Measurements from ENCODE around the gene FBXL7. TPM values are rescaled to one million over a fixed set of nuclear protein-coding genes. Genes with fewer than 3 reads are reported as not detected.

FBXL7 gene
- total RNA-seq, 2 experiments from 2014 or later, result not detected

DNA sequence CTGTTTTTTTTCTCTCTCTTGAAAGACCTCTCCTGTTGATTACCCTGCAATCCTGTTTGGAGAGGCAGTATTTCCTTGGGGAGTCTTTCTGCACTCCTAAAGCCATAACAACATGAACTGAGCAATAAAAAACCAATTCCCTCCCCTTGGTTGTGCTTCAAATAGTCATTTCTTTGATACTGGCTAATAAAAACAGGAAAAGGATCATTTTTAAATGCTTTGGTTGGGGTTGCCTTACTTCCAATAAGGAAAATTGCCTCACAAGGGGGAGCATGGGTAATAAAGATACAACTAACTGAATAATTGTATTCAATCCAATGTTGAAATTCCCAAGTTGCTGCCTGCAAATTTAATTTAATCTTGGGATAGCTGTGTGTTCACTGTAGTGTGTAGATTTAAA, 13.9 kb downstream of the FBXL7 start:
- Mint-ChIP-seq H3K27me3 (no peaks in the 10 kb centered on the region), H3K4me3 (no peak overlapping the region), H3K4me1 (no peaks in the 10 kb centered on the region), H3K27ac (no peak overlapping the region), H3K36me3 (peaks cover 2% of the 10 kb centered on the region), H3K9me3 (ENCODE audit: low read depth) (peaks cover 4% of the 10 kb centered on the region)
- ATAC-seq, result no peak
- CTCF ChIA-PET, result no interaction called here
- no peak for DNase-seq

- CTCF ChIA-PET, result no interaction called here
- H3K9me3 Mint-ChIP-seq (ENCODE audit: low read depth), result peaks cover 4% of the 10 kb centered on the region
- ATAC-seq (no peak), DNase-seq (no peak)
- no peak overlapping the region for H3K4me3 Mint-ChIP-seq
- H3K4me1 Mint-ChIP-seq, result no peaks in the 10 kb centered on the region
- H3K36me3 Mint-ChIP-seq, result peaks cover 2% of the 10 kb centered on the region
- H3K27ac Mint-ChIP-seq, result no peak overlapping the region
- H3K27me3 Mint-ChIP-seq, result no peaks in the 10 kb centered on the region
These were observed 15.2 kb downstream of the FBXL7 start for GRCh38 chr5:15515229-15515628.

DNA sequence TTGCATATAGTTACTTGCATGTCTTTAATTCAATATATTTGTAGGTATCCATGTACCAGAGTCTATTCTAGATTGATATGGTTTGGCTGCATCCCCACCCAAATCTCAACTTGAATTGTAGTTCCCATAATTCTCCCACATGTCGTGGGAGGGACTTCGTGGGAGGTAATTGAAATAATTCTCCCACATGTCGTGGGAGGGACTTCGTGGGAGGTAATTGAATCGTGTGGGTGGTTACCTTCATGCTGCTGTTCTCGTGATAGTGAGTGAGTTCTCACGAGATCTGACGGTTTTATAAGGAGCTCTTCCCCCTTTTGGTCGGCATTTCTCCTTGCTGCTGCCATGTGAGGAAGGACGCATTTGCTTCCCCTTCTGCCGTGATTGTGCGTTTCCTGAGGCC, 16.5 kb downstream of the FBXL7 start:
- CTCF ChIA-PET, result no interaction called here
- no peak overlapping the region for H3K4me3 Mint-ChIP-seq
- peaks cover 4% of the 10 kb centered on the region for H3K9me3 Mint-ChIP-seq (ENCODE audit: low read depth)
- no peak overlapping the region for H3K27ac Mint-ChIP-seq
- ATAC-seq (no peak), DNase-seq (no peak)
- H3K36me3 Mint-ChIP-seq, result peaks cover 2% of the 10 kb centered on the region
- no peaks in the 10 kb centered on the region for H3K27me3 Mint-ChIP-seq
- H3K4me1 Mint-ChIP-seq, result no peaks in the 10 kb centered on the region

DNA sequence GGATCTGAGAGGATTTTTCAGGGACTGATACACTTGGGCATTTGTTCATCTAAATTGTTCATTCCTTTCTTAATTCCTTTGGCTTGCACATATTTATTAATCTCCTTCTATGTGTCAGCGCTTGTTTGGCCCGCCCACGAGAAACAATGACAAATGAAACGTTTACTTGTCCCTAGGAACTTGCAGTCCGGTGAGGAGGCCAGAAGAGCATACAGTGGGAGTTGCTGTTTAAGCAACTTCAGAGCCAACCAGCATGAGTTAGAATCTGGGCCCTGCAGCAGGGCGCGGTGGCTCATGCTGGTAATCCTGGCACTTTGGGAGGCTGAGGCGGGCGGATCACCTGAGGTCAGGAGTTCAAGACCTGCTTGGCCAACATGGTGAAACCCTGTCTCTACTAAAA, 18.8 kb downstream of the FBXL7 start:
- CTCF ChIA-PET, result no interaction called here
- DNase-seq, result no peak
- Mint-ChIP-seq H3K27me3 (no peaks in the 10 kb centered on the region), H3K27ac (no peak overlapping the region), H3K4me1 (no peaks in the 10 kb centered on the region), H3K4me3 (no peak overlapping the region), H3K9me3 (ENCODE audit: low read depth) (peaks cover 6% of the 10 kb centered on the region), H3K36me3 (peaks cover 2% of the 10 kb centered on the region)
- ATAC-seq, result no peak

- CTCF ChIA-PET, result no interaction called here
- Mint-ChIP-seq H3K4me3 (no peak overlapping the region), H3K4me1 (no peaks in the 10 kb centered on the region), H3K27me3 (no peaks in the 10 kb centered on the region), H3K27ac (no peak overlapping the region), H3K36me3 (peaks cover 2% of the 10 kb centered on the region), H3K9me3 (ENCODE audit: low read depth) (peaks cover 12% of the 10 kb centered on the region)
- no peak for DNase-seq
- ATAC-seq, result no peak
These were observed 20.9 kb downstream of the FBXL7 start for GRCh38 chr5:15520856-15521255.

DNA sequence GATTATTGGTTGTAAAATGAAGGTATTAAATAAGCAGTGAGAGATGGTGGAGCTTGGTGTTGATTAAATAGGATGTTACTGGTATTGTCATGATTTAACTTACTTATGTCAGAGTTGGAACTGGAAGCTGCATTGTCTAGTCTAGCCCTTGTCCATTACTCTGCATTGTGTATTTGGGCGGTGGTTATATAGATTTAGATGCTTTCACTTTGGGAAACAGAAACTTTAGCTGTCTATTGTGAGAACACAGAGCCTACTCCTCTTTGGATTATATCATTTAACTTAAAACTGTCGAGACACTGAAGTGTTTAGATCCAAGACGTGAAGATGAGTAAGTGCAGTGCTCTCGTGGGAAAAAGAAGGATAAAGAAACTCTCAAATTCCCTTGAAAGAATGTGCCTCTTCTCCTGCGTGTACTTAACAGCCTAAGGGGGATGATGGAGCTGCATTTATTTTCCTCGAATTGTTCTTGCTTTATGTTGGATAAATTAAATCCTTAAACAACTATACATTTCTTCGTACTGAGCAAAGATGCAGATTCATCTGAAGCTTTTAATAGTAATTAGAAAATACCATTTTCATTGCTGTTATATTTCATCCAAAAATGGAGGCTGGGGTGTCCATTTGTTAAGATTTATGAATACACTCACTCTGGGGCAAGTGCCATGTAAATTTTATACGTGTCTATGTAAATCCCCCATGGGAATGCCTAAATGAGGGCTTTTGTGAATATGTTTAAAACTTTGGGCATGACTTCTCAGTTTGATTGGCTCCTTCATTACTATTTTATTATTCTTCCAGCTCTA, 21.6 kb downstream of the FBXL7 start:
- DNase-seq, result no peak
- Mint-ChIP-seq H3K4me3 (no peak overlapping the region), H3K36me3 (peaks cover 2% of the 10 kb centered on the region), H3K4me1 (no peaks in the 10 kb centered on the region), H3K27me3 (no peaks in the 10 kb centered on the region), H3K9me3 (ENCODE audit: low read depth) (peaks cover 12% of the 10 kb centered on the region), H3K27ac (no peak overlapping the region)
- CTCF ChIA-PET, result no interaction called here
- ATAC-seq, result no peak

- no peaks in the 10 kb centered on the region for H3K27me3 Mint-ChIP-seq
- CTCF ChIA-PET, result no interaction called here
- ATAC-seq, result no peak
- no peak overlapping the region for H3K4me3 Mint-ChIP-seq
- peaks cover 12% of the 10 kb centered on the region for H3K9me3 Mint-ChIP-seq (ENCODE audit: low read depth)
- peaks cover 2% of the 10 kb centered on the region for H3K36me3 Mint-ChIP-seq
- H3K4me1 Mint-ChIP-seq, result no peaks in the 10 kb centered on the region
- no peak for DNase-seq
- H3K27ac Mint-ChIP-seq, result no peak overlapping the region
These were observed 22.2 kb downstream of the FBXL7 start for GRCh38 chr5:15522187-15522520.

- Mint-ChIP-seq H3K36me3 (no peaks in the 10 kb centered on the region), H3K4me3 (no peak overlapping the region), H3K27ac (no peak overlapping the region), H3K27me3 (no peaks in the 10 kb centered on the region), H3K9me3 (ENCODE audit: low read depth) (peaks cover 13% of the 10 kb centered on the region), H3K4me1 (no peaks in the 10 kb centered on the region)
- ATAC-seq, result no peak
- DNase-seq, result no peak
- CTCF ChIA-PET, result no interaction called here
These were observed 24.7 kb downstream of the FBXL7 start for GRCh38 chr5:15524712-15525111.

GRCh38 chr5:15525703-15526275, 25.8 kb downstream of the FBXL7 start:
- CTCF ChIA-PET, result no interaction called here
- Mint-ChIP-seq H3K9me3 (ENCODE audit: low read depth) (peaks cover 13% of the 10 kb centered on the region), H3K36me3 (no peaks in the 10 kb centered on the region), H3K27ac (no peak overlapping the region), H3K27me3 (no peaks in the 10 kb centered on the region), H3K4me3 (no peak overlapping the region), H3K4me1 (no peaks in the 10 kb centered on the region)
- no peak for DNase-seq
- ATAC-seq, result no peak

DNA sequence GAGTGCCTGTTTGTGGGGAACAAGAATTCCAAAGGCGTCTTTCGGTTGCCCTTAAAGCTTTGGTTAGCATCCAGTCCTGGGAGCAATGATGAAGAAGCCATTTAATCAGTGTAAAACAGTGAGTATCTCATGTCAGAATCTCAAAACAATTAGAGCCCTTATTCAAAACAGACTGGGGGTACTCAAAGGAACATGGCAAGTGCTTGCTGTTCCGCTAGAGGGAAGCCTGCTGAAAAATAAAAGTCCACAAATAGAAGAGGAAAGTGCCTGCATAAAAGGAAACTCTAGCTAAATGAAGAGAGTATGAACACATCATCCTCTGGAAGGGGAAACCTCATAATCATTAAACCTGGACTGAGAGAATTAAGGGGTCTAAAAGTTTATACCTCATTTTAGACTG, 26.4 kb downstream of the FBXL7 start:
- H3K36me3 Mint-ChIP-seq, result no peaks in the 10 kb centered on the region
- no peak overlapping the region for H3K27ac Mint-ChIP-seq
- CTCF ChIA-PET, result no interaction called here
- H3K27me3 Mint-ChIP-seq, result no peaks in the 10 kb centered on the region
- no peak overlapping the region for H3K4me3 Mint-ChIP-seq
- no peak for ATAC-seq
- no peaks in the 10 kb centered on the region for H3K4me1 Mint-ChIP-seq
- no peak for DNase-seq
- H3K9me3 Mint-ChIP-seq (ENCODE audit: low read depth), result peaks cover 13% of the 10 kb centered on the region

DNA sequence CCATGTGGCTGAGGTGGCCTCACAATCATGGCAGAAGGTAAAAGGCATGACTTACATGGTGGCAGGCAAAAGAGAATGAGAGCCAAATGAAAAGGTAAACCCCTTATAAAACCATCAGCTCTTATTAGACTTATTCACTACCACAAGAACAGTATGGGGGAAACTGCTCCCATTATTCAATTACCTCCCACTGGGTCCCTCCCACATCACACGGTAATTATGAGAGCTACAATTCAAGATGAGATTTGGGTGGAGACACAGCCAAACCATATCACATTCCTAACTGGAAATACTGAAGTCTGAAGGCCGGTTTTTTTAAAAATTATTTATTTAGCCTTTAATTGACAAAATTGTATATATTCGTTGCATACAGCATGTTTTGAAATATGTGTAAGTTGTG, 28.5 kb downstream of the FBXL7 start:
- ATAC-seq, result no peak
- Mint-ChIP-seq H3K27me3 (no peaks in the 10 kb centered on the region), H3K9me3 (ENCODE audit: low read depth) (peaks cover 13% of the 10 kb centered on the region), H3K4me1 (no peaks in the 10 kb centered on the region), H3K4me3 (no peak overlapping the region), H3K36me3 (no peaks in the 10 kb centered on the region), H3K27ac (no peak overlapping the region)
- no peak for DNase-seq
- CTCF ChIA-PET, result no interaction called here

GRCh38 chr5:15529013-15529412, 29.0 kb downstream of the FBXL7 start:
- Mint-ChIP-seq H3K36me3 (no peaks in the 10 kb centered on the region), H3K27me3 (no peaks in the 10 kb centered on the region), H3K9me3 (ENCODE audit: low read depth) (peaks cover 11% of the 10 kb centered on the region), H3K4me3 (no peak overlapping the region), H3K27ac (no peak overlapping the region), H3K4me1 (no peaks in the 10 kb centered on the region)
- CTCF ChIA-PET, result no interaction called here
- ATAC-seq (no peak), DNase-seq (no peak)

DNA sequence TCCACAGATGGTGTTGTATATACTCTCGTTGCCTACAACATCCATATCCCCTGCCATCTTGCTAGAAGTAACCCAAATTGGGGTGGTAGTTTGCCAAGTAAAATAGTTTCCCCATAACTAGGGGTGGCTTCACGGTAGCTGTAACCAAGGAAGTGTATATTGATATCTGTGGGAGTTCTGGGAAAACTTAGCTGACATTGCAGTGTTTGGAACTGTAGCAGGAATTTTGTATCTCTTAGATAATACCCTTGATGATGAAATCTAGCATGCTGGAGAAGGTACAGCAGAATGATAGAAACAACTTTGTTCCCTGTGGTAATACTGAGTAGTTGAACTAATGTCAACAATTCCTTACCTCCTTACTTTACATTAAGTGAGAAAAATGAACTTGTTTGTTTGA, 29.8 kb downstream of the FBXL7 start:
- no peaks in the 10 kb centered on the region for H3K4me1 Mint-ChIP-seq
- no peaks in the 10 kb centered on the region for H3K27me3 Mint-ChIP-seq
- DNase-seq (no peak), ATAC-seq (no peak)
- H3K9me3 Mint-ChIP-seq (ENCODE audit: low read depth), result peaks cover 5% of the 10 kb centered on the region
- CTCF ChIA-PET, result no interaction called here
- no peak overlapping the region for H3K27ac Mint-ChIP-seq
- no peak overlapping the region for H3K4me3 Mint-ChIP-seq
- no peaks in the 10 kb centered on the region for H3K36me3 Mint-ChIP-seq

DNA sequence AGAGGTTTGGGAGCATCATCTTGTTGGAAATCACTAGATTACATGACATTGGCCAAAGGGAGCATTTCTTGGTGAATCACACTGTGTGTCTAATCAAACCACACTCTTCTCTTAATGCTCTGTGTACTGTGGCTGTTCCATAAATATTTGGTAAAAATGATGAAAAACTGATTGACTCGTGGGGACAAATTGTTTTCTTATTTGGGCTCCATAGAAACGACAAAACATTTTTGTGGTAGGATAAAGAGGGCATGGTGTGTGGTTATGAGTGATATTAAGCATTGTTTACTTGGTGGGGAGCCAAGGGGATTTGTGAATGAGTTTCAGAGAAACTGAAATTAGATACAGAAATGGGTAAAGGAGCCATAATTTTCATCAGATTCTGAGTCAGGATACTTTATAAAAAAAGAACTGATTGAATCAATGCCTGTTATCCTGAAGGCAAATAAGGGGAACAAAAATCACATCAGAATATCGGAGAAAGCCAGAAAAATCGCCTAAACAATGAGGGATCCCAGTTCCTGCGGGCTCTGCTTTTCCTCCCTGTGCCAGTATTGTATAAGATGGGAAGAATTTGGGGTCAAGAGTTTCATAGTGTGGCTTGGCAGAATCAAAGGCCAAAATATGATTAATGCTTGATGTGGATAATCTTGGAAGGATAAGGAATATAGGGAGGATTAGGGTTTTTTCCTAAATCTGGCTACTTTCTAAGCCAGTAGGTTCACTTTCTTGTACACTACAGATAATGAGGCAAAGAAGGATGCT, 33.3 kb downstream of the FBXL7 start:
- CTCF ChIA-PET, result no interaction called here
- no peak for ATAC-seq
- no peak overlapping the region for H3K4me3 Mint-ChIP-seq
- DNase-seq, result no peak
- H3K27ac Mint-ChIP-seq, result no peak overlapping the region
- no peaks in the 10 kb centered on the region for H3K36me3 Mint-ChIP-seq
- no peaks in the 10 kb centered on the region for H3K4me1 Mint-ChIP-seq
- peaks cover 5% of the 10 kb centered on the region for H3K9me3 Mint-ChIP-seq (ENCODE audit: low read depth)
- H3K27me3 Mint-ChIP-seq, result no peaks in the 10 kb centered on the region

All from activated CD8-positive, alpha-beta memory T cell treated with anti-CD3 and anti-CD28 coated beads, Interleukin-2, amount 10 ng/mL, durations not matched to agents 7 days and 5 days (primary cell).